ENCODE measurements around the gene SLC46A3.

SLC46A3 gene

DNA sequence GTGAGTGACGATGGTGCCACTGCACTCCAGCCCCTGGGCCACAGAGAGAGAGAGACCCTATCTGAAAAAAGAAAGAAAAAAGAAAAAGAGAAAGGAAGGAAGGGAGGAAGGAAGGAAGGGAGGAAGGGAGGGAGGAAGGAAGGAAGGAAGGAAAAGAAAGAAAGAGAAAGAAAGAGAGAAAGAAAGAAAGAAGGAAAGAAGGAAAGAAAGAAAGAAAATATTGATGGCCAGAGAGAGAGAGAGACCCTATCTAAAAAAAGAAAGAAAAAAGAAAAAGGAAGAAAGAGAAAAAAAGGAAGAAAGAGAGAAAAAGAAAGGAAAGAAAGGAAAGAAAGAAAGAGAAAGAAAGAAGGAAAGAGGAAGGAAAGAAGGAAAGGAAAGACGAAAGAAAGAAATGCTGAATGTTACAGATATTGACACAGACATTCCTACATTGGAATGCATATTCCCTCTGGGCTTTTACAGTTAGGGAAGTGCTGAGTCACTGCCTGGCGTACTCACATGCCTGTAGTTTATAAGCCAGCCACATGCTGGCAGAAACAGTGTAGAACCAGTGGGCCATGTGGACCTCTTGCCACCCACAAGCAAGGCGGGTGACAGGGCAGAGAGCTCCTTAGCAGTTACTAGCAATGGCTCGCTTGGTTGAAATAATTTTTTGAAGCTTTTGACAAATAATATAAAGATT is 34.6 kb upstream of the SLC46A3 start:
- H3K27ac ChIP-seq: peak overlapping the region; percentile 59
- no peak; the same call in 1 of the 2 replicates for TF ChIP-seq ZFX (IDR thresholded peaks at IDR 0.05)
- TF ChIP-seq CTCF (conservative IDR thresholded peaks at IDR 0.05): no peak

DNA sequence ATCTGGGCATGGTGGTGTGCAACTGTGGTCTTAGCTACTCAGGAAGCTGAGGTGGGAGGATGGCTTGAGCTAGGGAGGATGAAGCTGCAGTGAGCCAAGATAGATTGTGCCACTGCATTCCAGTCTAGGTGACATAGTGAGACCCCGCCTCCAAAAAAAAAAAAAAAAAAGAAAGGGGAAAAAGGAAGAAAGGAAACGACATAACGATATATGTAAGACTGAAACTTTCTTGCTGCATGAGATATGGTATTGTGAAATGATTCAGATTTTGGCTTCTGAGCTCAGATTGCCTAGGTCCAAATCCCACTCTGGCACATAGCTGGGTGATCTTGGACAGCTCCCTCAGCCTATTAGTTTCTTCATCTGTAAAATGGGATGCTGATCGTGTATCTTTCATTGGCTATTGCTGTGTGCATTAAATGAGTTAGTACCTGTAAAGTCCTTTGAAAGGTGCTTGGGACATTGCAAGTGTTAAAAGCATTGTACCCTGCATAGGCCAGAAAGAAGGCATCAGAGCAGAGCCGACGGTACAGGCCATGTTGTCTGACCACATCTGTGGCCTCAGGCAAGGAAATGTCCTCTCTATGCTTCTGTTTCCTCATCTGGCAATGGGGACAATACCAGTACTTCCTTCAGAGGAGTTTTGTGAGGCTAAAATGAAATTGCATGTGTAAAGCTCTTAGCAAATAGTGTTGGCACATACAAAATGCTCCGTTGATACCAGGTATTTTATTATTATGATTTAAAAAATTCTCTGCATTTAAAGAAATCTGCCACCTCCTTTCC is 32.6 kb upstream of the SLC46A3 start:
- peak overlapping the region; percentile 16; the same call in 1 of the 2 replicates for H3K27ac ChIP-seq
- TF ChIP-seq ZFX (IDR thresholded peaks at IDR 0.05) (no peak), CTCF (conservative IDR thresholded peaks at IDR 0.05) (no peak)

DNA sequence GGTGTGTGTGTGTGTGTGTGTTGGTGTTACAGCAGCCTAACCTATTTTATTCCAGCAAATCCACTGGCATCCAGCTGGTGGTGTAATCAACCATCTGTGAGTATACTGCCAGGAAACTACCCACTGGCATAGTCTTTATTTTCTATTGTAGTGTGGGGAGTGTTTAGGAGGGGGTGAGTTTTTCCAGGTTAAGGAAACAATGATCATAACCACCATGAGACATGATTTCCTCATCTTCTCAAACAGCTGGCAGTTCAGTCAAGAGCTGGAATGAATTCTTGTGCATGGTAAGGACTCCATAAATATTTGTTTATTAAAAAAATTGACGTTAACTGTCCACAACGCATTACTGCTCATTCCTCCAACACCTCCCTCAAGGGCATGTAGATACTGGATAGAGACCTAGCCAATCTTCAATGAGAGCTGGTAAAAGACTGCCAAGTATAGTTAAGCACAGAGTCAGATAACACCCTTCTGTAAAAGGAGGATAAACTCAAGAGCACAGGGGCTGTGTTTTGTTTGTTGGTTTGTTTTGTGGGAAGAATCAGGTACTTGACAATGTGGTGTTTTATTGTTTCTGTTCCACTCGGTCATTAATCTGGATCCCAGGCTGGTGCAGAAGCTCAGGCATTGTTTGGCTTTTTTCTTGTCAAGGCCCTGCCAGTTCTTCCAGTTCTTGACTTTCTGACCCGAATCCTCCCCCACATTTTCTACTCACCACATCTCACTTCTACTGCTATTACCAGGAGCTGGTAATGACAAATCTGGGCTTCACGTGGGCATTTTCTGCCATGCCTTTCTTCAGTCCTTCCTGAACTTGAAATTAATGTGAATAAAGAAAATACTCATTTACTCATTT is 31.6 kb upstream of the SLC46A3 start:
- H3K27ac ChIP-seq: peak overlapping the region; percentile 16; the same call in 1 of the 2 replicates
- TF ChIP-seq CTCF (conservative IDR thresholded peaks at IDR 0.05) (no peak), ZFX (IDR thresholded peaks at IDR 0.05) (no peak)

- no peak overlapping the region for H3K27ac ChIP-seq
- TF ChIP-seq CTCF (conservative IDR thresholded peaks at IDR 0.05): no peak
- no peak for TF ChIP-seq ZFX (IDR thresholded peaks at IDR 0.05)
Observed at GRCh38 chr13:28747851-28748250, 29.1 kb upstream of the SLC46A3 start.

DNA sequence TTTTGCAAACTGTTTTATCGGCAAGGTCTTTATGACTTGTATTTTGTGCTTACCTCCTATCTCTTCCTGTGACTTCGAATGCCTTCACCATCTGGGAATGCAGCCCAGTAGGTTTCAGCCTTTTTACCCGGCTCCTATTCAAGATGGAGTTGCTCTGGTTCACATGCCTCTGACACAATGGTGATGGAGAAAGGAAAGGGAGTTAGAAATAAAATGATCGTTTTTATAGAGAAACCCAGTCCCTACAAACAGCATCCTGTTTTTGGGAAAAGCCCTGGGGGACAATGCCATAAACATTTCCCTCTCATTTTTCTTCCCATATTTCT is 27.5 kb upstream of the SLC46A3 start:
- no peak overlapping the region for H3K27ac ChIP-seq
- TF ChIP-seq ZFX (IDR thresholded peaks at IDR 0.05): no peak
- no peak for TF ChIP-seq CTCF (conservative IDR thresholded peaks at IDR 0.05)

DNA sequence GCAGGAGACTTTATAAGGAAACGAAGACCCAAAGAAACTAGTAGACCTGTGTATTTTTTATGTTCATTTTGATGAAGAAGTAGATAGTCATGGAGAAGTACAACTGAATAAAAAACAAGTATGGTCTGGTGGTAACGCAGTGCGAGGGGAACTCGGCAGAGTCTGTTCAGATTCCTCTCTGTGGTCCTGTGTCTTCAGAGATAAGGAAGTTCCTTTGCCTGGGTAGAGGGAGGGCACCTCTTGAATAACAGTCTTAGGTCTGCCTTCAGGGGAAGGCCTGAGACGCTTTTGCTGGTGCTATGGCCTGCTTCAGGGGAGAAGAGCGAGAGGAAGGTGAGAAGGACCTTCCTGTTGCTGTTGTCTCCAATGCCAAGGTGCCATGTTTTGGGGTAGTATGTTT is 25.9 kb upstream of the SLC46A3 start:
- H3K27ac ChIP-seq: no peak overlapping the region
- no peak for TF ChIP-seq ZFX (IDR thresholded peaks at IDR 0.05)
- TF ChIP-seq CTCF (conservative IDR thresholded peaks at IDR 0.05): no peak

Data from C4-2B (cell line).